Stomach (tissue), 9 donors: ENCODE measurements around the gene KIF5B. TPM values are rescaled to one million over a fixed set of nuclear protein-coding genes. Genes with fewer than 3 reads are reported as not detected.
A peak's percentile ranks its signal among the peaks of the same experiment; 100 is the strongest.

Experiments used
- DNase-seq, 2 donors: peaks; one replicate each; pipeline versions ENCODE4 v3.0.0 to v3.0.0-alpha.2; 2013 to 2019
- H3K27ac ChIP-seq, 5 donors: fragments of 200-600 bp in 4 of 5; sonication (generic) in 4 of 5; one replicate each; pipeline ENCODE4 v1.5.1; 2013 to 2019; ENCODE audit warnings: mild to moderate bottlenecking in 1 of 5, moderate library complexity in 1 of 5
- H3K27me3 ChIP-seq, 3 donors: fragments of 200-600 bp; sonication (generic); one replicate each; pipeline ENCODE4 v1.5.1; 2017 to 2019; ENCODE audit warnings: mixed run types in 1 of 3
- H3K36me3 ChIP-seq, 4 donors: fragments of 200-600 bp; sonication (generic); 1 replicate in 3 of 4; 2 replicates in 1 of 4; pipeline ENCODE4 v1.5.1; 2016 to 2019
- H3K4me1 ChIP-seq, 4 donors: fragments of 200-600 bp; sonication (generic); one replicate each; pipeline ENCODE4 v1.5.1; 2016 to 2019
- H3K4me3 ChIP-seq, 4 donors: fragments of 200-600 bp; sonication (generic) in 3 of 4; one replicate each; pipeline ENCODE4 v1.5.1; 2016 to 2019; ENCODE audit warnings: mild to moderate bottlenecking in 1 of 4
- H3K9me3 ChIP-seq, 4 donors: fragments of 200-600 bp; sonication (generic); one replicate each; pipeline ENCODE4 v1.5.1; 2016 to 2019
- EP300 ChIP-seq: sonication (generic); formaldehyde crosslinking; IDR thresholded peaks from one replicate; pipeline ENCODE4 v1.6.1; 2017; ENCODE audit warnings: antibody characterized with exemption
- POLR2A ChIP-seq, 4 donors: fragments of 450-650 bp; IDR thresholded peaks; one replicate each; pipeline ENCODE4 v1.6.1; 2016; ENCODE audit warnings: antibody characterized with exemption in 4 of 4, control low read depth in 2 of 4, mild to moderate bottlenecking in 1 of 4, moderate library complexity in 1 of 4
- POLR2AphosphoS5 ChIP-seq, 3 donors: sonication (generic); formaldehyde crosslinking; IDR thresholded peaks; one replicate each; pipeline ENCODE4 v1.6.1; 2016; ENCODE audit warnings: antibody characterized with exemption in 3 of 3
- WGBS, 5 donors: extraction: QIAGEN DNeasy Blood & Tissue Kit in 3 of 5; methylation state at CpG; one replicate each; pipeline versions ENCODE4 v1.1.5 to v1.1.7; 2013 to 2018; 5-methylcytosine and 5-hydroxymethylcytosine counted together
- intact Hi-C: fragments of 100-400 bp; cut with DNase I; formaldehyde crosslinking; loops from one replicate; pipeline ENCODE4 v1.15.1; 2023; ENCODE audit warnings: low total_unique reads
- polyA plus RNA-seq, 3 donors: library from polyadenylated mRNA; stranded (reverse); fragments of 200-250 nt; gene quantifications; one replicate each; pipeline ENCODE4 v1.2.3, GENCODE V29; 2013
- total RNA-seq, 5 donors: library from RNA; depleted of rRNA; stranded (reverse); fragments of >200 nt; gene quantifications; one replicate each; pipeline versions ENCODE4 v1.1.0 to v1.2.3, GENCODE V29; 2014 to 2016
- TF ChIP-seq, protein P1 (sequence below), 7 experiments: fragments of 450-650 bp in 4 of 7; fragments of 200-600 bp in 3 of 7; sonication (generic) in 3 of 7; IDR thresholded peaks; one replicate each; pipeline ENCODE4 v1.5.1; 2016 to 2019; ENCODE audit warnings: antibody characterized with exemption in 7 of 7, control low read depth in 2 of 7, mild to moderate bottlenecking in 1 of 7
- donor health status: healthy with polysubstance abuse.
- donor health status: Bipolar disorder and iron deficiency.
- donor health status: healthy.

The KIF5B gene
- total and polyA plus RNA-seq, 8 donors = 25.1 to 145 (median 66.3) TPM

DNA sequence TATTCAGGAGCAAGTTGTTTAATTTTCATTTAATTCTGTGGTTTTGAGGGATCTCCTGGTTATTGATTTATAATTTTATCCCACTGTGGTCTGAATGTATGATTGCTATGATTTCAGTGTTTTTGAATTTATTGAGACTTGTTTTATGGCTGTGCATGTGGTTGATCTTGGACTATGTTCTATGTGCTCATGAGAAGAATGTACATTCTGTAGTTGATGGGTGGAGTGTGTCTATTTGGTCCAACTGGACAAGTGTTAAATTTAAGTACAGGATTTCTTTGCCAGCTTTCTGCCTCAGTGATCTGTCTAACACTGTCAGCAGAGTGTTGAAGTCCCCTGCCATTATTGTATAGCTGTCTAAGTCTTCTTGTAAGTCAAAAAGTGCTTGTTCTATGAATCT, 34.8 kb upstream of the KIF5B start:
- no peaks in the 10 kb centered on the region for H3K9me3 ChIP-seq
- no peaks in the 10 kb centered on the region for H3K36me3 ChIP-seq
- no peak for DNase-seq
- no peak overlapping the region for H3K4me3 ChIP-seq
- intact Hi-C loops = no loop called here
- no peaks in the 10 kb centered on the region for H3K27me3 ChIP-seq
- H3K4me1 ChIP-seq = peaks cover 0 to 5% (median 0%) of the 10 kb centered on the region in 4 donors
- H3K27ac ChIP-seq = no peak overlapping the region
- TF ChIP-seq POLR2A (IDR thresholded peaks at IDR 0.05) = no peak
- TF ChIP-seq, protein P1, sequence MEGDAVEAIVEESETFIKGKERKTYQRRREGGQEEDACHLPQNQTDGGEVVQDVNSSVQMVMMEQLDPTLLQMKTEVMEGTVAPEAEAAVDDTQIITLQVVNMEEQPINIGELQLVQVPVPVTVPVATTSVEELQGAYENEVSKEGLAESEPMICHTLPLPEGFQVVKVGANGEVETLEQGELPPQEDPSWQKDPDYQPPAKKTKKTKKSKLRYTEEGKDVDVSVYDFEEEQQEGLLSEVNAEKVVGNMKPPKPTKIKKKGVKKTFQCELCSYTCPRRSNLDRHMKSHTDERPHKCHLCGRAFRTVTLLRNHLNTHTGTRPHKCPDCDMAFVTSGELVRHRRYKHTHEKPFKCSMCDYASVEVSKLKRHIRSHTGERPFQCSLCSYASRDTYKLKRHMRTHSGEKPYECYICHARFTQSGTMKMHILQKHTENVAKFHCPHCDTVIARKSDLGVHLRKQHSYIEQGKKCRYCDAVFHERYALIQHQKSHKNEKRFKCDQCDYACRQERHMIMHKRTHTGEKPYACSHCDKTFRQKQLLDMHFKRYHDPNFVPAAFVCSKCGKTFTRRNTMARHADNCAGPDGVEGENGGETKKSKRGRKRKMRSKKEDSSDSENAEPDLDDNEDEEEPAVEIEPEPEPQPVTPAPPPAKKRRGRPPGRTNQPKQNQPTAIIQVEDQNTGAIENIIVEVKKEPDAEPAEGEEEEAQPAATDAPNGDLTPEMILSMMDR (IDR thresholded peaks at IDR 0.05) = no peak
- no peak for TF ChIP-seq EP300
- TF ChIP-seq POLR2AphosphoS5 (IDR thresholded peaks at IDR 0.05) = no peak

DNA sequence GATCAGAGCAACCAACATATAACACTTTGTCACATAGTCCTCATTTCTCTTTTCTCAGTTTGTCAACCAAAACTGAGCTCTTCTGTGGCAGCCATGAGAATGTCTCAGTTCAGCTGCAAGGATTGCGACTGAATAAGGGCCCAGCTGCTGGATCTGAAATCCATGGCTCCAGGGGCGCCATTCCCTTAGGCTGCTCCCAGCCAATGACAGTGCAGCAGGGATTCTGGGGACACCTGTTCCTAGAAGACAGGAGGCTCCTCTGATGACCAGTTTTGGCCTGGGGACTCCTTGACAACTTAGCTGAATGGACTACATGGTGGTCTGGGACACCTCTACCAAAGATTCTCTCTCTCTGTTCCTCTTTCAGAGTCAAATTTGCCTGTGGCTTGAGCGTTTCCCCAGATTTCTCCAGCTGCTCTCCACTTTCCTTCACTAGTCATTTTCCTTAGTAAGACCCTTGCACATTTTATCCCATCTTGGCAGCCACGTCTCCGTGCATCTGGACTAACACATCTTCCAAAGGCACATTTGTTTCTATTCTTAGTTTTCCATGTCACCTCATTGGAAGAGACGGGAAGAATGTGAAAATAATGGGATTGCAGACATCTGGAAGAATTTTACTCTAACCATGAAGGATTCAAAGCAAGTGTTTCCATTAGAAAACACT, 28.1 kb upstream of the KIF5B start:
- no peak overlapping the region for H3K27ac ChIP-seq
- DNase-seq = peak in 1 of 2 donors; percentile 78
- H3K27me3 ChIP-seq = no peaks in the 10 kb centered on the region
- 72 to 86% (median 76%) methylated on average over 6 of the region's 6 CpGs for WGBS, 5 donors
- TF ChIP-seq POLR2AphosphoS5 (IDR thresholded peaks at IDR 0.05) (no peak), EP300 (no peak)
- TF ChIP-seq, protein P1 (IDR thresholded peaks at IDR 0.05) = no peak
- no peaks in the 10 kb centered on the region for H3K4me1 ChIP-seq
- H3K36me3 ChIP-seq = no peaks in the 10 kb centered on the region
- intact Hi-C loops = no loop called here
- H3K9me3 ChIP-seq = no peaks in the 10 kb centered on the region
- no peak overlapping the region for H3K4me3 ChIP-seq

DNA sequence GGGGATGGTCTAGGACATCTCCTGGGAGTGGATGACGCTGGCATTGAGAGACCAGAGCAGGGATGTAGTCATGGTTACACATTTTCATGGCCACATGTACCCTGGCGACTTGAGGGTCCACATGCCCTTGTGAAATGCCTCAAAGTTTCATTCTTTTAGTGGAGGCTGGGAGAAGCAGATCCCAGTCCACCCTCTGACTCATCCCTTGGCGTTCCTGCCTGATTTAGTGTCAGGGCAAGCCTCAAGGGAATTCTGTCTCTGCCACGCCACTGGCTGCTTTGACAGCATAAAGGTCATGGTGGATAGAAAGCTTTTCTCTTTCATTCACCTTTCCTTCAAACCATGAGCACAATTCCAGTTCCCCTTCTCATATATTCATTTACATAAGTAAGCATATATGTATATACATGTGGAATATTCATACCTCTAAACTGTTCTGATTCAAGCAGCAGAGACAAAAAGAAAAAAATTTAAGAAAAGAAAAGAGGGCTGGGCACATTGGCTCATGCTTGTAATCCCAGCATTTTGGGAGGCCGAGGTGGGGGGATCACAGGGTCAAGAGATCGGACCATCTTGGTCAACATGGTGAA, 21.8 kb upstream of the KIF5B start:
- Histone ChIP-seq H3K27me3 (no peaks in the 10 kb centered on the region), H3K27ac (no peak overlapping the region), H3K4me3 (no peak overlapping the region), H3K4me1 (no peaks in the 10 kb centered on the region), H3K9me3 (no peaks in the 10 kb centered on the region), H3K36me3 (no peaks in the 10 kb centered on the region)
- intact Hi-C loops = no loop called here
- TF ChIP-seq, protein P1 (IDR thresholded peaks at IDR 0.05) = no peak
- TF ChIP-seq EP300 (no peak), POLR2A (IDR thresholded peaks at IDR 0.05) (no peak), POLR2AphosphoS5 (IDR thresholded peaks at IDR 0.05) (no peak)
- 64 to 71% (median 70%) methylated on average over 6 of the region's 6 CpGs for WGBS, 5 donors
- DNase-seq = no peak

DNA sequence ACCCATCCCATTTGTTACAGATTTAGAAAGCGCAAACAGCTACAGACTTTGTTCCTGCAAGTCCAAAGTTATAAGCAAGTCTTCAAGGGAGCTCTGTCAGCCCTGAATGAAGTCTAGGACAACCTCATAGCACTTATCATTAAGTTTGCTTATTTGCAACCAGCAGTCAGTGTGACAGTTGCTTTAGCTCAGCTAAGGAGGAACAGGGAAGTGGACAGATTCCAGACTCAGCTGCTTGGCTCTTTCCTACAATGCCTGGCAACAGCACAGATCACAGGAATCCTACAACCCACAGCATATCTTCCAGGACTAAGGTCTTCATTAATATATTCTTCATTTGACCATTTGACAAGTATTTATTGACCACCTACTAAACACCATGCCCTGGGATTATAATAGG, 17.4 kb upstream of the KIF5B start:
- intact Hi-C loops = no loop called here
- Histone ChIP-seq H3K4me1 (no peaks in the 10 kb centered on the region), H3K9me3 (no peaks in the 10 kb centered on the region), H3K27me3 (no peaks in the 10 kb centered on the region), H3K4me3 (no peak overlapping the region), H3K36me3 (no peaks in the 10 kb centered on the region), H3K27ac (no peak overlapping the region)
- 85 to 100% (median 87%) methylated on average over 1 of the region's 1 CpG for WGBS, 5 donors
- DNase-seq = peak in 1 of 2 donors; percentile 60
- TF ChIP-seq, protein P1 (IDR thresholded peaks at IDR 0.05) = no peak
- TF ChIP-seq POLR2A (IDR thresholded peaks at IDR 0.05) = no peak
- no peak for TF ChIP-seq POLR2AphosphoS5 (IDR thresholded peaks at IDR 0.05)
- no peak for TF ChIP-seq EP300
